Adipose tissue (tissue), 3 donors: Measurements from ENCODE around the gene RAB11FIP3. TPM values are rescaled to one million over a fixed set of nuclear protein-coding genes. Genes with fewer than 3 reads are reported as not detected.
"Not testable (repeated sequence)": the region's sequence is repeated elsewhere in the genome, so short reads cannot be mapped to it uniquely, and the experiment has no call there.

Experiments used
- H3K27ac ChIP-seq: one replicate; pipeline ENCODE4 v1.5.1; 2013; ENCODE audit warnings: low read depth, low read length
- WGBS, 3 donors: extraction: QIAGEN DNeasy Blood & Tissue Kit; methylation state at CpG; one replicate each; pipeline ENCODE4 v1.1.7; 2013; 5-methylcytosine and 5-hydroxymethylcytosine counted together
- polyA plus RNA-seq, 3 donors: library from polyadenylated mRNA; stranded (reverse); fragments of 200-250 nt; gene quantifications; one replicate each; pipeline ENCODE4 v1.2.3, GENCODE V29; 2013
- donor health status: healthy with polysubstance abuse.
- donor health status: Bipolar disorder and iron deficiency.
- donor health status: healthy.

The RAB11FIP3 gene
- polyA plus RNA-seq = 10 to 100 TPM; 20.7 to 27.3 (median 21.9) TPM

- peak within 1 kb of the TSS; percentile 85 for H3K27ac ChIP-seq
- WGBS, 3 donors = 0 to 1% (median 0%) methylated on average over 74 to 75 of the region's 77 CpGs
Measured at GRCh38 chr16:425082-425718, at the start of gene RAB11FIP3. Gene RAB11FIP3, plus strand, starts transcription at chr16:425649. Its CDS starts 358 bp downstream, at chr16:426007.

GRCh38 chr16:375927-376816 is 49.3 kb upstream of the RAB11FIP3 start:
- H3K27ac ChIP-seq = no peak overlapping the region
- WGBS, 3 donors = 94 to 96% (median 95%) methylated on average over 35 to 44 of the region's 44 CpGs

- 89 to 96% (median 95%) methylated on average over 25 to 26 of the region's 26 CpGs for WGBS, 3 donors
Measured at GRCh38 chr16:376817-377418, 48.5 kb upstream of the RAB11FIP3 start.

GRCh38 chr16:377419-377951 is 48.0 kb upstream of the RAB11FIP3 start:
- 88 to 94% (median 91%) methylated on average over 35 to 42 of the region's 42 CpGs for WGBS, 3 donors
- H3K27ac ChIP-seq = no peak overlapping the region

More at GRCh38 chr16:376817-377418, 48.5 kb upstream of the RAB11FIP3 start:
- no peak overlapping the region for H3K27ac ChIP-seq

GRCh38 chr16:378113-378820 is 47.2 kb upstream of the RAB11FIP3 start:
- 85 to 95% (median 93%) methylated on average over 32 to 36 of the region's 36 CpGs for WGBS, 3 donors
- not testable (repeated sequence) for H3K27ac ChIP-seq

GRCh38 chr16:378821-379182 is 46.6 kb upstream of the RAB11FIP3 start:
- 26 to 79% (median 78%) methylated on average over 13 to 14 of the region's 14 CpGs for WGBS, 3 donors
- H3K27ac ChIP-seq = no peak overlapping the region

- WGBS, 3 donors = 37 to 90% (median 78%) methylated on average over 16 of the region's 16 CpGs
- no peak overlapping the region for H3K27ac ChIP-seq
Measured at GRCh38 chr16:379183-379960, 46.1 kb upstream of the RAB11FIP3 start.

GRCh38 chr16:379961-380761 is 45.3 kb upstream of the RAB11FIP3 start:
- no peak overlapping the region for H3K27ac ChIP-seq
- WGBS, 3 donors = 42 to 89% (median 78%) methylated on average over 27 of the region's 27 CpGs

- H3K27ac ChIP-seq = no peak overlapping the region
- 2 to 10% (median 3%) methylated on average over 10 to 12 of the region's 12 CpGs for WGBS, 3 donors
Measured at GRCh38 chr16:380762-381011, 44.8 kb upstream of the RAB11FIP3 start.

GRCh38 chr16:381012-381788 is 44.2 kb upstream of the RAB11FIP3 start:
- no peak overlapping the region for H3K27ac ChIP-seq
- 1 to 2% (median 1%) methylated on average over 43 to 73 of the region's 73 CpGs for WGBS, 3 donors

- no peak within 1 kb of the TSS for H3K27ac ChIP-seq
- WGBS, 3 donors = 0% methylated on average over 45 to 121 of the region's 123 CpGs
Measured at GRCh38 chr16:381789-382717, 43.4 kb upstream of the RAB11FIP3 start, which contains the start of gene PGAP6. Gene PGAP6, minus strand, starts transcription at chr16:381978. Its CDS starts 157 bp downstream, at chr16:381821.

- WGBS, 3 donors = 22 to 33% (median 26%) methylated on average over 33 of the region's 33 CpGs
- no peak overlapping the region for H3K27ac ChIP-seq
Measured at GRCh38 chr16:383326-384051, 42.0 kb upstream of the RAB11FIP3 start.

GRCh38 chr16:386641-387156 is 38.8 kb upstream of the RAB11FIP3 start:
- WGBS, 3 donors = 76 to 83% (median 79%) methylated on average over 19 of the region's 19 CpGs
- H3K27ac ChIP-seq = no peak overlapping the region

- not testable (repeated sequence) for H3K27ac ChIP-seq
Measured at GRCh38 chr16:387761-388666, 37.4 kb upstream of the RAB11FIP3 start.

More at GRCh38 chr16:387761-388666, 37.4 kb upstream of the RAB11FIP3 start:
- 18 to 60% (median 51%) methylated on average over 20 of the region's 20 CpGs for WGBS, 3 donors
